SK-N-SH (cell line): ENCODE results near the gene LONRF2. TPM values are rescaled to one million over a fixed set of nuclear protein-coding genes. Genes with fewer than 3 reads are reported as not detected.

Experiments used
- CTCF ChIA-PET: fragments of 300-600, 350-600 bp; formaldehyde crosslinking; extraction: SDS; loops from one replicate; lab custom pipeline; 2021; lab: Yijun Ruan, JAX
- POLR2A ChIA-PET: fragments of 350-600 bp; sonication (Branson Sonifier 250); formaldehyde crosslinking; extraction: SDS; loops from one replicate; lab custom pipeline; 2020; ENCODE audit warnings: antibody characterized with exemption, inconsistent platforms; lab: Yijun Ruan, JAX
- DNase-seq: peaks from one replicate; pipeline ENCODE4 v3.0.0; 2012
- H2AFZ ChIP-seq: fragments of 200-600 bp; sonication (generic); 2 replicates; pipeline ENCODE4 v1.8.1; 2016; ENCODE audit warnings: antibody characterized with exemption, mild to moderate bottlenecking, low read depth
- H3F3A ChIP-seq: fragments of 200-600 bp; sonication (generic); replicated peaks from 2 replicates; pipeline ENCODE3; 2016; ENCODE audit warnings: antibody characterized with exemption, mild to moderate bottlenecking; ENCODE audit not compliant: insufficient read depth
- H3K27ac ChIP-seq, 2 experiments: fragments of 200-500 bp in 1 of 2; fragments of 200-600 bp in 1 of 2; sonication (Bioruptor generic) in 1 of 2; sonication (generic), shearing (Covaris generic) in 1 of 2; 2 replicates each; pipeline versions ENCODE4 v1.5.1 to v1.6.1; 2014 to 2016; ENCODE audit warnings: low read depth in 2 of 2, inconsistent platforms in 1 of 2, low read length in 1 of 2, mild to moderate bottlenecking in 1 of 2, mixed read lengths in 1 of 2
- H3K27me3 ChIP-seq: fragments of 200-600 bp; sonication (generic), shearing (Covaris generic); 2 replicates; pipeline ENCODE4 v1.6.1; 2016; ENCODE audit warnings: mixed run types; ENCODE audit not compliant: insufficient read depth
- H3K36me3 ChIP-seq, 2 experiments: fragments of 200-500 bp in 1 of 2; fragments of 200-600 bp in 1 of 2; sonication (Bioruptor generic) in 1 of 2; sonication (generic) in 1 of 2; replicated peaks in 1 of 2; 2 replicates each; pipeline versions ENCODE3 to v1.5.1; 2014 to 2016; ENCODE audit warnings: low read length in 1 of 2, mild to moderate bottlenecking in 1 of 2; ENCODE audit not compliant: insufficient read depth in 2 of 2, control insufficient read depth in 1 of 2
- H3K4me1 ChIP-seq, 2 experiments: fragments of 200-500 bp in 1 of 2; fragments of 200-600 bp in 1 of 2; sonication (Bioruptor generic) in 1 of 2; sonication (generic), shearing (Covaris generic) in 1 of 2; 2 replicates each; pipeline versions ENCODE4 v1.5.1 to v1.6.1; 2014 to 2016; ENCODE audit warnings: low read depth in 1 of 2, low read length in 1 of 2, mixed run types in 1 of 2; ENCODE audit not compliant: insufficient read depth in 2 of 2, control insufficient read depth in 1 of 2
- H3K4me2 ChIP-seq: fragments of 200-600 bp; sonication (generic), shearing (Covaris generic); 2 replicates; pipeline ENCODE4 v1.6.1; 2017; ENCODE audit warnings: mixed run types
- H3K4me3 ChIP-seq, 2 experiments: fragments of 200-500 bp in 1 of 2; fragments of 200-600 bp in 1 of 2; sonication (Bioruptor generic) in 1 of 2; sonication (generic), shearing (Covaris generic) in 1 of 2; 2 replicates each; pipeline versions ENCODE4 v1.5.1 to v1.8.1; 2014 to 2016; ENCODE audit warnings: low read depth in 2 of 2, inconsistent platforms in 1 of 2, low read length in 1 of 2, mild to moderate bottlenecking in 1 of 2, mixed read lengths in 1 of 2, moderate library complexity in 1 of 2
- H3K79me2 ChIP-seq: fragments of 200-600 bp; sonication (generic); 2 replicates; pipeline ENCODE4 v1.8.1; 2017; ENCODE audit warnings: mild to moderate bottlenecking; ENCODE audit not compliant: insufficient read depth
- H3K9ac ChIP-seq: fragments of 200-600 bp; sonication (generic); 2 replicates; pipeline ENCODE4 v1.6.1; 2017; ENCODE audit warnings: mixed run types
- H3K9me2 ChIP-seq: fragments of 200-600 bp; sonication (generic); 2 replicates; pipeline ENCODE4 v1.6.1; 2017; ENCODE audit warnings: mixed run types
- H3K9me3 ChIP-seq: fragments of 200-600 bp; sonication (generic); 2 replicates; pipeline ENCODE4 v1.6.1; 2017; ENCODE audit warnings: mixed run types, mild to moderate bottlenecking, moderate library complexity
- H4K20me1 ChIP-seq: fragments of 200-600 bp; sonication (generic); 2 replicates; pipeline ENCODE4 v1.6.1; 2017; ENCODE audit warnings: mild to moderate bottlenecking, mixed run types; ENCODE audit not compliant: insufficient read depth
- EP300 ChIP-seq, 2 experiments: IDR thresholded peaks; 2 replicates each; pipeline versions ENCODE4 v1.4.0 to v1.6.1; 2012; ENCODE audit warnings: borderline replicate concordance in 1 of 2, low read depth in 1 of 2, low read length in 1 of 2
- EZH2phosphoT487 ChIP-seq: fragments of 200-600 bp; sonication (generic); IDR thresholded peaks from 2 replicates; pipeline ENCODE4 v1.6.1; 2017; ENCODE audit warnings: low read depth, mixed run types, mild to moderate bottlenecking, antibody characterized with exemption, moderate library complexity, borderline replicate concordance
- GATA2 ChIP-seq: sonication (generic); formaldehyde crosslinking; IDR thresholded peaks from 2 replicates; pipeline ENCODE4 v1.5.0; 2020; ENCODE audit warnings: mild to moderate bottlenecking, missing genetic modification reagents
- JUND ChIP-seq: IDR thresholded peaks from 2 replicates; pipeline ENCODE4 v1.4.0; 2012
- MEF2A ChIP-seq: IDR thresholded peaks from 2 replicates; pipeline ENCODE4 v1.4.0; 2012; ENCODE audit warnings: low read depth, borderline replicate concordance
- MXI1 ChIP-seq: IDR thresholded peaks from 2 replicates; pipeline ENCODE4 v1.6.1; 2012; ENCODE audit warnings: mild to moderate bottlenecking, low read depth, low read length, improper control_type of control experiment
- NRF1 ChIP-seq: IDR thresholded peaks from 2 replicates; pipeline ENCODE4 v1.6.1; 2012; ENCODE audit warnings: low read depth, mild to moderate bottlenecking, low read length
- RAD21 ChIP-seq: IDR thresholded peaks from 2 replicates; pipeline ENCODE4 v1.6.1; 2012; ENCODE audit warnings: mild to moderate bottlenecking, low read length
- RCOR1 ChIP-seq: fragments of 150-350 bp; IDR thresholded peaks from 2 replicates; pipeline ENCODE4 v1.6.1; 2017; ENCODE audit warnings: antibody characterized with exemption, low read length
- RFX5 ChIP-seq: IDR thresholded peaks from 2 replicates; pipeline ENCODE4 v1.6.1; 2012; ENCODE audit warnings: mild to moderate bottlenecking, improper control_type of control experiment, low read length
- SMC3 ChIP-seq: IDR thresholded peaks from 2 replicates; pipeline ENCODE4 v1.6.1; 2012; ENCODE audit warnings: low read depth, low read length, improper control_type of control experiment
- TAF1 ChIP-seq: IDR thresholded peaks from 2 replicates; pipeline ENCODE4 v1.6.1; 2012; ENCODE audit warnings: low read depth, mild to moderate bottlenecking, low read length, moderate library complexity, borderline replicate concordance
- WGBS: methylation state at CpG from one replicate; pipeline ENCODE4 v1.1.6; 2017; ENCODE audit warnings: low lambda C conversion rate; 5-methylcytosine and 5-hydroxymethylcytosine counted together
- polyA plus RNA-seq, 3 experiments: library from polyadenylated mRNA; depleted of rRNA; stranded (reverse); fragments of >200 nt; gene quantifications; 2 replicates each; pipeline ENCODE4 v1.2.3, GENCODE V29; 2012
- TF ChIP-seq, protein P1 (sequence below): IDR thresholded peaks from 2 replicates; pipeline ENCODE4 v1.4.0; 2012; ENCODE audit warnings: low read depth, borderline replicate concordance
- TF ChIP-seq, protein P2 (sequence below): IDR thresholded peaks from 2 replicates; pipeline ENCODE4; 2012
- TF ChIP-seq, protein P3 (sequence below): fragments of 150-350 bp; IDR thresholded peaks from 2 replicates; pipeline ENCODE4 v1.6.1; 2016; ENCODE audit warnings: mild to moderate bottlenecking, low read depth, low read length
- TF ChIP-seq, protein P4 (sequence below): IDR thresholded peaks from 2 replicates; pipeline ENCODE4 v1.4.0; 2012; ENCODE audit warnings: low read depth, borderline replicate concordance
- TF ChIP-seq, protein P5 (sequence below): fragments of 200-600 bp; sonication (generic); IDR thresholded peaks from 2 replicates; pipeline ENCODE4 v1.6.1; 2017; ENCODE audit warnings: antibody characterized with exemption, mild to moderate bottlenecking, moderate library complexity

Gene LONRF2
- polyA plus RNA-seq, 1 of the 3 experiments (the other 2 are of a cell fraction): 2.0 TPM

DNA sequence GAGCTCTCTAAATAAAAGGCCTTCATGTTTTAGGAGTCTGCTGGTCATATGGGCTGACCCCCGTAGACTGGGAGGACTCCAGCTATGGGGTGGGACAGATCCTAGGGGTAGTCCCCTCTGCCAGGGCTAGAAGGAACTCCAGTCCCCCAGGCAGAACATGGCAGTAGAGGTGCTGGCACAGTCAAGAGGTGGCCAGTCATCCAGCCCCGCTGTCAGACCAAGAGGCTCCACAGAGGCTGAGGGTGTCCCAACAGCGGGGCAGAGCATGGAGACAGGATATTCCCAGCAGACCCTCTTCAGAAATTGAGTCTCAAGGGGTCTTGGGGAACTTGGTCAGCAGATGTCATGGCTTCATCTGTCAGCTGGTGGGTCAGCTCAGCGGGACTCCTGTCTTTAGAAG is 76.6 kb downstream of the LONRF2 start:
- no peak overlapping the region for H3K4me2 ChIP-seq
- no peaks in the 10 kb centered on the region for H3F3A ChIP-seq
- peaks cover 0 to 8% of the 10 kb centered on the region in 2 experiments; a peak in 1 of 4 replicates for H3K4me1 ChIP-seq
- no peaks in the 10 kb centered on the region; the same call in 1 of the 2 replicates for H3K27me3 ChIP-seq
- no peak for DNase-seq
- no peak overlapping the region for H3K4me3 ChIP-seq
- H3K9me3 ChIP-seq: no peaks in the 10 kb centered on the region
- H3K36me3 ChIP-seq: no peaks in the 10 kb centered on the region
- WGBS: 38% methylated on average over 2 of the region's 4 CpGs
- no peak for TF ChIP-seq MEF2A
- TF ChIP-seq, protein P1, sequence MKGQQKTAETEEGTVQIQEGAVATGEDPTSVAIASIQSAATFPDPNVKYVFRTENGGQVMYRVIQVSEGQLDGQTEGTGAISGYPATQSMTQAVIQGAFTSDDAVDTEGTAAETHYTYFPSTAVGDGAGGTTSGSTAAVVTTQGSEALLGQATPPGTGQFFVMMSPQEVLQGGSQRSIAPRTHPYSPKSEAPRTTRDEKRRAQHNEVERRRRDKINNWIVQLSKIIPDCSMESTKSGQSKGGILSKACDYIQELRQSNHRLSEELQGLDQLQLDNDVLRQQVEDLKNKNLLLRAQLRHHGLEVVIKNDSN: no peak
- TF ChIP-seq EZH2phosphoT487: no peak
- TF ChIP-seq, protein P2, sequence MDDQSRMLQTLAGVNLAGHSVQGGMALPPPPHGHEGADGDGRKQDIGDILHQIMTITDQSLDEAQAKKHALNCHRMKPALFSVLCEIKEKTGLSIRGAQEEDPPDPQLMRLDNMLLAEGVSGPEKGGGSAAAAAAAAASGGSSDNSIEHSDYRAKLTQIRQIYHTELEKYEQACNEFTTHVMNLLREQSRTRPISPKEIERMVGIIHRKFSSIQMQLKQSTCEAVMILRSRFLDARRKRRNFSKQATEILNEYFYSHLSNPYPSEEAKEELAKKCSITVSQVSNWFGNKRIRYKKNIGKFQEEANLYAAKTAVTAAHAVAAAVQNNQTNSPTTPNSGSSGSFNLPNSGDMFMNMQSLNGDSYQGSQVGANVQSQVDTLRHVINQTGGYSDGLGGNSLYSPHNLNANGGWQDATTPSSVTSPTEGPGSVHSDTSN: no peak
- TF ChIP-seq EP300 (IDR thresholded peaks at IDR 0.05; ENCODE audit: borderline replicate concordance in 1 of 2, low read depth in 1 of 2, low read length in 1 of 2): no peak
- TF ChIP-seq SMC3: no peak
- TF ChIP-seq, protein P3, sequence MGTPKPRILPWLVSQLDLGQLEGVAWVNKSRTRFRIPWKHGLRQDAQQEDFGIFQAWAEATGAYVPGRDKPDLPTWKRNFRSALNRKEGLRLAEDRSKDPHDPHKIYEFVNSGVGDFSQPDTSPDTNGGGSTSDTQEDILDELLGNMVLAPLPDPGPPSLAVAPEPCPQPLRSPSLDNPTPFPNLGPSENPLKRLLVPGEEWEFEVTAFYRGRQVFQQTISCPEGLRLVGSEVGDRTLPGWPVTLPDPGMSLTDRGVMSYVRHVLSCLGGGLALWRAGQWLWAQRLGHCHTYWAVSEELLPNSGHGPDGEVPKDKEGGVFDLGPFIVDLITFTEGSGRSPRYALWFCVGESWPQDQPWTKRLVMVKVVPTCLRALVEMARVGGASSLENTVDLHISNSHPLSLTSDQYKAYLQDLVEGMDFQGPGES: no peak
- TF ChIP-seq, all 33 proteins: peak for 0
- POLR2A ChIA-PET: no interaction called here
- Histone ChIP-seq H3K9ac (no peak overlapping the region), H3K9me2 (no peaks in the 10 kb centered on the region), H3K27ac (no peak overlapping the region), H3K79me2 (no peaks in the 10 kb centered on the region), H2AFZ (no peak overlapping the region), H4K20me1 (no peaks in the 10 kb centered on the region)
- CTCF ChIA-PET: interaction anchor here (0.8 to 9.6 kb wide), 11 partner anchors 15 to 686 kb away, joined by 3 to 102 read pairs (median 4); no protein-coding TSS in a partner anchor

DNA sequence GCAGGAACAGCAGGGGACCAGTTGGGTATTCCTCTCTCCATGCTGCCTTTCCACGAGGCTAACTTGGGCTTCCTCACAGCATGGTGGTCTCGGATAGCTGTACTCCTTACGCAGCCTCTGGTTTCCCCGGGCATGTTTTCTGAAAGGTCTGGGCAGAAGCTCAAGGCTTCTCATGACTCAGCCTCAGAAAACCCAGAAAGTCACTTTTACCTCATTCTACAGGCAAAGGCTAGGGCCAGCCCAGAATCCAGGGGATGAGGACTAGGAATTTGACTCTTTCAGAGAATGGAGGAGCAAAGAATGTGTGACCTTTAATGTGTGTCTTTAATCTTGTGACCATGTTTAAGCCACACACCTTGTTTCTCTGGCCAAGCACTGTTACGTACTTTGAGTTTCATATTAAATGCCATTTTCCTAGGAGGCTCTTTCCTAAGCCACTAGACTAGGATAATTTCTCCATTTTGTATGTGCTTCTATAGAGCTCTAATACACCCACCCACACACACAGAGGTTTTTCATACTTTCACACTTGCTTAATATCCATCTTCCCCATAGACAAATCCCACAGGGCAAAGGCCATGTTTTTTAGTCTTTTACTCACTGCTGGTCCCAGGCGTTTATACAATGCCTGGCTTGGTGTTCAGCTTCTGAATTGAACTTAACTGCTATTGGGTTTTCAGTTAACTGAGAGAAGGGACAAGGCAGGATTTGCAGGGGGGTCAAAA is 77.3 kb downstream of the LONRF2 start:
- no peak overlapping the region for H2AFZ ChIP-seq
- H4K20me1 ChIP-seq: no peaks in the 10 kb centered on the region
- POLR2A ChIA-PET: no interaction called here
- H3K9me3 ChIP-seq: no peaks in the 10 kb centered on the region
- no peaks in the 10 kb centered on the region for H3F3A ChIP-seq
- no peak for DNase-seq
- CTCF ChIA-PET: interaction anchor here (0.8 to 9.6 kb wide), 8 partner anchors 15 to 685 kb away, joined by 3 to 102 read pairs (median 5); no protein-coding TSS in a partner anchor
- 66% methylated on average over 6 of the region's 6 CpGs for WGBS
- H3K4me1 ChIP-seq: peaks cover 0 to 8% of the 10 kb centered on the region in 2 experiments; a peak in 1 of 4 replicates
- no peak overlapping the region for H3K27ac ChIP-seq
- H3K9ac ChIP-seq: no peak overlapping the region
- no peak overlapping the region for H3K4me2 ChIP-seq
- no peaks in the 10 kb centered on the region for H3K79me2 ChIP-seq
- no peaks in the 10 kb centered on the region for H3K9me2 ChIP-seq
- H3K36me3 ChIP-seq: no peaks in the 10 kb centered on the region
- H3K4me3 ChIP-seq: no peak overlapping the region
- H3K27me3 ChIP-seq: no peaks in the 10 kb centered on the region
- TF ChIP-seq RFX5 (no peak), RCOR1 (no peak), JUND (no peak), MXI1 (no peak), NRF1 (no peak), SMC3 (no peak), TAF1 (no peak), RAD21 (no peak), GATA2 (CRISPR knock-in tag) (no peak)
- TF ChIP-seq, protein P4, sequence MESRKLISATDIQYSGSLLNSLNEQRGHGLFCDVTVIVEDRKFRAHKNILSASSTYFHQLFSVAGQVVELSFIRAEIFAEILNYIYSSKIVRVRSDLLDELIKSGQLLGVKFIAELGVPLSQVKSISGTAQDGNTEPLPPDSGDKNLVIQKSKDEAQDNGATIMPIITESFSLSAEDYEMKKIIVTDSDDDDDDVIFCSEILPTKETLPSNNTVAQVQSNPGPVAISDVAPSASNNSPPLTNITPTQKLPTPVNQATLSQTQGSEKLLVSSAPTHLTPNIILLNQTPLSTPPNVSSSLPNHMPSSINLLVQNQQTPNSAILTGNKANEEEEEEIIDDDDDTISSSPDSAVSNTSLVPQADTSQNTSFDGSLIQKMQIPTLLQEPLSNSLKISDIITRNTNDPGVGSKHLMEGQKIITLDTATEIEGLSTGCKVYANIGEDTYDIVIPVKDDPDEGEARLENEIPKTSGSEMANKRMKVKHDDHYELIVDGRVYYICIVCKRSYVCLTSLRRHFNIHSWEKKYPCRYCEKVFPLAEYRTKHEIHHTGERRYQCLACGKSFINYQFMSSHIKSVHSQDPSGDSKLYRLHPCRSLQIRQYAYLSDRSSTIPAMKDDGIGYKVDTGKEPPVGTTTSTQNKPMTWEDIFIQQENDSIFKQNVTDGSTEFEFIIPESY: no peak
- TF ChIP-seq, protein P1: no peak
- TF ChIP-seq, protein P5, sequence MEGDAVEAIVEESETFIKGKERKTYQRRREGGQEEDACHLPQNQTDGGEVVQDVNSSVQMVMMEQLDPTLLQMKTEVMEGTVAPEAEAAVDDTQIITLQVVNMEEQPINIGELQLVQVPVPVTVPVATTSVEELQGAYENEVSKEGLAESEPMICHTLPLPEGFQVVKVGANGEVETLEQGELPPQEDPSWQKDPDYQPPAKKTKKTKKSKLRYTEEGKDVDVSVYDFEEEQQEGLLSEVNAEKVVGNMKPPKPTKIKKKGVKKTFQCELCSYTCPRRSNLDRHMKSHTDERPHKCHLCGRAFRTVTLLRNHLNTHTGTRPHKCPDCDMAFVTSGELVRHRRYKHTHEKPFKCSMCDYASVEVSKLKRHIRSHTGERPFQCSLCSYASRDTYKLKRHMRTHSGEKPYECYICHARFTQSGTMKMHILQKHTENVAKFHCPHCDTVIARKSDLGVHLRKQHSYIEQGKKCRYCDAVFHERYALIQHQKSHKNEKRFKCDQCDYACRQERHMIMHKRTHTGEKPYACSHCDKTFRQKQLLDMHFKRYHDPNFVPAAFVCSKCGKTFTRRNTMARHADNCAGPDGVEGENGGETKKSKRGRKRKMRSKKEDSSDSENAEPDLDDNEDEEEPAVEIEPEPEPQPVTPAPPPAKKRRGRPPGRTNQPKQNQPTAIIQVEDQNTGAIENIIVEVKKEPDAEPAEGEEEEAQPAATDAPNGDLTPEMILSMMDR: no peak
